GM12878 (cell line): ENCODE measurements around the gene MICB. TPM values are rescaled to one million over a fixed set of nuclear protein-coding genes. Genes with fewer than 3 reads are reported as not detected.

Experiments used
- BHLHE40 ChIP-seq, 2 experiments: fragments of 450-650 bp in 1 of 2; IDR thresholded peaks; 2 replicates each; pipeline ENCODE4 v1.6.1; 2011 to 2017; ENCODE audit warnings: low read depth in 2 of 2, borderline replicate concordance in 1 of 2, improper control_type of control experiment in 1 of 2, low read length in 1 of 2, mild to moderate bottlenecking in 1 of 2
- CEBPB ChIP-seq, 2 experiments: fragments of 150-350 bp in 1 of 2; IDR thresholded peaks; 2 replicates each; pipeline ENCODE4 v1.6.1; 2012 to 2014; ENCODE audit warnings: low read depth in 2 of 2, low read length in 2 of 2, borderline replicate concordance in 1 of 2, inconsistent platforms in 1 of 2
- CREB1 ChIP-seq: IDR thresholded peaks from 2 replicates; pipeline ENCODE4 v1.6.1; 2012; ENCODE audit warnings: low read depth, mild to moderate bottlenecking, inconsistent platforms
- CREM ChIP-seq: IDR thresholded peaks from 2 replicates; pipeline ENCODE4 v1.6.1; 2014; ENCODE audit warnings: antibody characterized with exemption, low read depth
- EZH2 ChIP-seq: IDR thresholded peaks from 2 replicates; pipeline ENCODE4 v1.6.1; 2012; ENCODE audit warnings: low read depth, mild to moderate bottlenecking, control low read depth, inconsistent platforms, low read length, borderline replicate concordance; ENCODE audit not compliant: control insufficient read depth
- FOS ChIP-seq: IDR thresholded peaks from 3 replicates; pipeline ENCODE4 v1.6.1; 2011; ENCODE audit warnings: borderline replicate concordance; ENCODE audit not compliant: insufficient read length; ENCODE audit errors: extremely low read depth
- HCFC1 ChIP-seq: fragments of 150-350 bp; IDR thresholded peaks from 2 replicates; pipeline ENCODE4 v1.6.1; 2014; ENCODE audit warnings: low read length
- NR2C1 ChIP-seq: fragments of 450-650 bp; IDR thresholded peaks from 2 replicates; pipeline ENCODE4 v1.6.1; 2017; ENCODE audit warnings: antibody characterized with exemption, mild to moderate bottlenecking, moderate library complexity
- NR2C2 ChIP-seq: IDR thresholded peaks from 2 replicates; pipeline ENCODE4 v1.6.1; 2011; ENCODE audit warnings: borderline replicate concordance, low read depth; ENCODE audit not compliant: control insufficient read depth, insufficient read length
- PML ChIP-seq: IDR thresholded peaks from 2 replicates; pipeline ENCODE4 v1.6.1; 2012; ENCODE audit warnings: low read length, inconsistent platforms
- POLR2AphosphoS2 ChIP-seq: IDR thresholded peaks from 2 replicates; pipeline ENCODE4 v1.6.1; 2011; ENCODE audit warnings: low read depth, mild to moderate bottlenecking, low read length, improper control_type of control experiment, moderate library complexity
- RAD21 ChIP-seq: IDR thresholded peaks from 2 replicates; pipeline ENCODE4 v1.6.1; 2011; ENCODE audit warnings: mild to moderate bottlenecking, low read depth, low read length, moderate library complexity; ENCODE audit not compliant: insufficient read depth
- SRF ChIP-seq, 2 experiments: IDR thresholded peaks; 2 replicates each; pipeline ENCODE4 v1.6.1; 2011; ENCODE audit warnings: low read depth in 2 of 2, low read length in 2 of 2, mild to moderate bottlenecking in 1 of 2, moderate library complexity in 1 of 2
- STAT3 ChIP-seq: IDR thresholded peaks from 2 replicates; pipeline ENCODE4 v1.6.1; 2011; ENCODE audit warnings: low read depth, low read length, improper control_type of control experiment
- SUZ12 ChIP-seq: fragments of 200-600 bp; sonication (generic); IDR thresholded peaks from one replicate; pipeline ENCODE4 v1.6.1; 2018; ENCODE audit warnings: antibody characterized with exemption, mild to moderate bottlenecking; ENCODE audit not compliant: unreplicated experiment
- TBL1XR1 ChIP-seq: IDR thresholded peaks from 2 replicates; pipeline ENCODE4 v1.6.1; 2012; ENCODE audit warnings: low read depth, low read length, improper control_type of control experiment
- USF1 ChIP-seq: IDR thresholded peaks from 2 replicates; pipeline ENCODE4 v1.6.1; 2011; ENCODE audit warnings: borderline replicate concordance, low read depth, mild to moderate bottlenecking, moderate library complexity, mixed read lengths, low read length; ENCODE audit not compliant: insufficient read depth; ENCODE audit errors: extremely low read length
- ZBTB11 ChIP-seq: fragments of 450-650 bp; formaldehyde crosslinking; IDR thresholded peaks from 2 replicates; pipeline ENCODE4 v1.5.0; 2022; ENCODE audit warnings: mild to moderate bottlenecking, missing genetic modification characterization
- ZNF217 ChIP-seq: fragments of 450-650 bp; IDR thresholded peaks from 2 replicates; pipeline ENCODE4 v1.6.1; 2017; ENCODE audit warnings: antibody characterized with exemption, mild to moderate bottlenecking
- ZNF384 ChIP-seq: IDR thresholded peaks from 2 replicates; pipeline ENCODE4 v1.6.1; 2012; ENCODE audit warnings: low read depth, mild to moderate bottlenecking, low read length, improper control_type of control experiment, borderline replicate concordance
- ZNF622 ChIP-seq: fragments of 450-650 bp; IDR thresholded peaks from 2 replicates; pipeline ENCODE4 v1.6.1; 2017; ENCODE audit warnings: mild to moderate bottlenecking, inconsistent platforms
- polyA plus RNA-seq, 11 experiments: library from polyadenylated mRNA; depleted of rRNA in 4 of 11; unstranded in 6 of 11; stranded (reverse) in 5 of 11; fragments of >200 nt; fragmentation: Nextera tagmentation in 4 of 11; fragmentation: Illumina TruSeq in 1 of 11; extraction: Ambion mirVana in 4 of 11; extraction: Trizol in 1 of 11; gene quantifications; 1 replicate in 1 of 11; 2 replicates in 10 of 11; pipeline versions ENCODE4 v1.2.1 to v1.2.3, GENCODE V29; 2011 to 2016; ENCODE audit warnings: inconsistent platforms in 2 of 11, missing spikeins in 2 of 11, low read depth in 1 of 11
- total RNA-seq, 4 experiments: library from RNA; depleted of rRNA in 3 of 4; stranded (reverse); fragments of >200 nt in 3 of 4; fragmentation: Illumina TruSeq in 1 of 4; extraction: Trizol in 1 of 4; gene quantifications; 2 replicates each; pipeline versions ENCODE4 v1.2.1 to v1.2.3, GENCODE V29; 2013 to 2021
- TF ChIP-seq, protein P1 (sequence below): fragments of 450-650 bp; IDR thresholded peaks from 2 replicates; pipeline ENCODE4 v1.6.1; 2017; ENCODE audit warnings: mild to moderate bottlenecking

MICB gene
- total and polyA plus RNA-seq, 10 of the 15 experiments (the other 5 are each of a cell fraction or from before 2014, with no cell fraction given), result 9.0 to 37.1 (median 17.8) TPM

DNA sequence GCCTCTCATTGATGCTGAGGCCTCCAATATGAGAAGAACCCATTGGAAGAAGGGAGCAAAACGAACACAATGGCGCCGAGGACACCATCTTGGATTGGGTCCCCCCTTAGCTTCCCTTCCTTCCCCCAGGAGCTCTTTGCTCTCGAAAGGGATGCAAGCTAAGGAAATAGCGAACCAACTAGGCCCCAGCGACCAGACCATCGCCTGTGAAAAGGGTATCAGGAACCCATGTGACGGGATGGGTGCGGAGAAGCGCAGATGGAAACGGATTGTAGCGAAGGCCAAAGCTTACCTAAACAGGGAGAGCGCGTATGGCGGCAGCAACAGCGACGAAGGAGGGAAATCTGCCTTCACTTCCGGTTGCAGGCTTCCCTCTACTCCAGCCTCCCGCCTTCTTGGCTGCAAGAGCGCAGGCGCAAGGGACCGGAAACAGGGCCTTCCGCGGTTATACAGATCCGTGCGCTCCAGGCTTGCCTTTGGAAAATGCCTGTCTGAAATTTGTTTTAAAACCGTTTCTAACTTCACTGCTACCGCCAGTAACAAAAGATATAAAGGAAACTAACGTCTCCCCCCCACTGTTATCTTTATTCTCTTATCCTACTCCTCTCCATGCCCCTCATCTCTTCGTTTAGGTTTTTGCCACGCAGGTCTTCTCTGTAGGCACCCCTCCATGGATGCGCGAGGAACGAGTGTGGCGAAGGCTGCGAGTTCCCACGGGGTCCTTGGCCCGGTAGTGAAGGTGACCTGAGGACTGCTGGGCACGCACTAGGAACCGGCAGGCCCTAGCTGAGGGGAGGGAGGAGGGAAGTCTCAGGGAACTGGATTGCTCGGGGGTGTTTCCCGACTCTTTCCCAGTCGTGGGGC is 43.9 kb downstream of the MICB start, which contains the start of gene DDX39B (continued):
- TF ChIP-seq PML, result peak; percentile 99
- no peak for TF ChIP-seq ZNF384
- TF ChIP-seq, protein P1, sequence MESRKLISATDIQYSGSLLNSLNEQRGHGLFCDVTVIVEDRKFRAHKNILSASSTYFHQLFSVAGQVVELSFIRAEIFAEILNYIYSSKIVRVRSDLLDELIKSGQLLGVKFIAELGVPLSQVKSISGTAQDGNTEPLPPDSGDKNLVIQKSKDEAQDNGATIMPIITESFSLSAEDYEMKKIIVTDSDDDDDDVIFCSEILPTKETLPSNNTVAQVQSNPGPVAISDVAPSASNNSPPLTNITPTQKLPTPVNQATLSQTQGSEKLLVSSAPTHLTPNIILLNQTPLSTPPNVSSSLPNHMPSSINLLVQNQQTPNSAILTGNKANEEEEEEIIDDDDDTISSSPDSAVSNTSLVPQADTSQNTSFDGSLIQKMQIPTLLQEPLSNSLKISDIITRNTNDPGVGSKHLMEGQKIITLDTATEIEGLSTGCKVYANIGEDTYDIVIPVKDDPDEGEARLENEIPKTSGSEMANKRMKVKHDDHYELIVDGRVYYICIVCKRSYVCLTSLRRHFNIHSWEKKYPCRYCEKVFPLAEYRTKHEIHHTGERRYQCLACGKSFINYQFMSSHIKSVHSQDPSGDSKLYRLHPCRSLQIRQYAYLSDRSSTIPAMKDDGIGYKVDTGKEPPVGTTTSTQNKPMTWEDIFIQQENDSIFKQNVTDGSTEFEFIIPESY, result peak; percentile 84
- TF ChIP-seq SUZ12, result no peak
- TF ChIP-seq BHLHE40 (IDR thresholded peaks at IDR 0.05; ENCODE audit: borderline replicate concordance in 1 of 2, low read depth in 2 of 2, low read length in 1 of 2), result peak; percentile 60 to 63; a peak in 3 of 4 replicates
- TF ChIP-seq RAD21, result no peak
- TF ChIP-seq STAT3, result no peak
- peak in 1 of 2 experiments; percentile 73; a peak in 1 of 4 replicates for TF ChIP-seq SRF (IDR thresholded peaks at IDR 0.05; ENCODE audit: low read depth in 2 of 2, low read length in 2 of 2)
- TF ChIP-seq CEBPB (IDR thresholded peaks at IDR 0.05; ENCODE audit: borderline replicate concordance in 1 of 2, low read depth in 2 of 2, low read length in 2 of 2), result no peak
- TF ChIP-seq HCFC1, result 0 out of 2 replicates have a peak, but pooled peaks have one; percentile 46
- TF ChIP-seq USF1, result no peak
- no peak for TF ChIP-seq ZNF217
- peak; percentile 27; the same call in 1 of the 2 replicates for TF ChIP-seq TBL1XR1
- peak; percentile 94 for TF ChIP-seq POLR2AphosphoS2
- TF ChIP-seq ZNF622, result no peak
- TF ChIP-seq FOS, result no peak
- TF ChIP-seq NR2C2, result no peak
- TF ChIP-seq EZH2, result no peak
- peak; percentile 61 for TF ChIP-seq CREM
- TF ChIP-seq ZBTB11 (CRISPR knock-in tag), result no peak; the same call in 1 of the 2 replicates
- peak; percentile 46 for TF ChIP-seq CREB1
- TF ChIP-seq NR2C1, result peak; percentile 61
